Caco-2 (cell line): ENCODE results near the gene SDCCAG8. TPM values are rescaled to one million over a fixed set of nuclear protein-coding genes. Genes with fewer than 3 reads are reported as not detected.
"Not testable (repeated sequence)": the region's sequence is repeated elsewhere in the genome, so short reads cannot be mapped to it uniquely, and the experiment has no call there.

Experiments used
- BruUV-seq: library from RNA; stranded (reverse); fragments of 400-500 nt; replicated peaks from 2 replicates; lab custom pipeline; 2021; lab: Mats Ljungman, UMichigan
- CTCF ChIA-PET: fragments of 300-600 bp; sonication (Branson Sonifier 250); formaldehyde crosslinking; loops from one replicate; lab custom pipeline; 2022; ENCODE audit warnings: antibody characterized with exemption; lab: Charles Lee
- POLR2A ChIA-PET: fragments of 300-600 bp; sonication (Branson Sonifier 250); formaldehyde crosslinking; loops from one replicate; lab custom pipeline; 2022; ENCODE audit warnings: antibody characterized with exemption; lab: Charles Lee
- DNase-seq, 2 experiments: peaks; one replicate each; pipeline versions ENCODE4 v3.0.0 to v3.0.0-alpha.2; 2020 to 2022
- H3K27me3 ChIP-seq: replicated peaks from 2 replicates; pipeline ENCODE4 v1.6.0; 2011; ENCODE audit warnings: low read length; ENCODE audit not compliant: control insufficient read depth, insufficient read depth
- H3K36me3 ChIP-seq: 2 replicates; pipeline ENCODE4 v1.5.1; 2011; ENCODE audit warnings: low read length; ENCODE audit not compliant: control insufficient read depth, insufficient read depth
- H3K4me1 ChIP-seq: fragments of 250-450 bp; sonication (Bioruptor Pico); 2 replicates; pipeline ENCODE4 v1.5.1; 2020; ENCODE audit warnings: mild to moderate bottlenecking
- H3K4me3 ChIP-seq: 2 replicates; pipeline ENCODE4 v1.5.1; 2011; ENCODE audit warnings: low read depth, mild to moderate bottlenecking, control low read depth, low read length
- H3K9me3 ChIP-seq: fragments of 250-450 bp; sonication (Bioruptor Pico); 2 replicates; pipeline ENCODE4 v1.5.1; 2020; ENCODE audit warnings: mild to moderate bottlenecking, moderate library complexity
- H3K27ac Mint-ChIP-seq: one replicate; pipeline ENCODE4 v1.8.0; 2022; ENCODE audit warnings: mixed read lengths; ENCODE audit not compliant: unreplicated experiment
- H3K27me3 Mint-ChIP-seq: one replicate; pipeline ENCODE4 v1.8.0; 2022; ENCODE audit warnings: mixed read lengths; ENCODE audit not compliant: insufficient read depth, unreplicated experiment
- H3K36me3 Mint-ChIP-seq: one replicate; pipeline ENCODE4 v1.8.0; 2022; ENCODE audit warnings: mild to moderate bottlenecking, mixed read lengths; ENCODE audit not compliant: insufficient read depth, unreplicated experiment
- H3K4me1 Mint-ChIP-seq: one replicate; pipeline ENCODE4 v1.8.0; 2022; ENCODE audit warnings: low read depth, mixed read lengths; ENCODE audit not compliant: unreplicated experiment
- H3K4me3 Mint-ChIP-seq: one replicate; pipeline ENCODE4 v1.8.0; 2022; ENCODE audit warnings: mild to moderate bottlenecking, moderate library complexity, mixed read lengths; ENCODE audit not compliant: unreplicated experiment
- H3K9me3 Mint-ChIP-seq: one replicate; pipeline ENCODE4 v1.8.0; 2022; ENCODE audit warnings: mixed read lengths; ENCODE audit not compliant: unreplicated experiment
- intact Hi-C: fragments of 100-400 bp; cut with micrococcal nuclease; formaldehyde crosslinking; loops from one replicate; pipeline ENCODE4 v1.10.0; 2022; ENCODE audit not compliant: unreplicated experiment
- total RNA-seq: library from RNA; stranded (reverse); gene quantifications from 2 replicates; pipeline ENCODE4 v1.2.3, GENCODE V29; 2022
- TF ChIP-seq, protein P1 (sequence below), 2 experiments: fragments of 200-600 bp in 1 of 2; IDR thresholded peaks; 1 replicate in 1 of 2; 2 replicates in 1 of 2; pipeline versions ENCODE4 v1.5.1 to v1.8.0; 2011 to 2022; ENCODE audit warnings: antibody characterized with exemption in 1 of 2, control low read depth in 1 of 2, inconsistent platforms in 1 of 2, low read depth in 1 of 2, low read length in 1 of 2, mild to moderate bottlenecking in 1 of 2, moderate library complexity in 1 of 2; ENCODE audit not compliant: insufficient read depth in 1 of 2, severe bottlenecking in 1 of 2, unreplicated experiment in 1 of 2

The SDCCAG8 gene
- total RNA-seq, 1 experiment from 2014 or later, result 23.0 TPM

DNA sequence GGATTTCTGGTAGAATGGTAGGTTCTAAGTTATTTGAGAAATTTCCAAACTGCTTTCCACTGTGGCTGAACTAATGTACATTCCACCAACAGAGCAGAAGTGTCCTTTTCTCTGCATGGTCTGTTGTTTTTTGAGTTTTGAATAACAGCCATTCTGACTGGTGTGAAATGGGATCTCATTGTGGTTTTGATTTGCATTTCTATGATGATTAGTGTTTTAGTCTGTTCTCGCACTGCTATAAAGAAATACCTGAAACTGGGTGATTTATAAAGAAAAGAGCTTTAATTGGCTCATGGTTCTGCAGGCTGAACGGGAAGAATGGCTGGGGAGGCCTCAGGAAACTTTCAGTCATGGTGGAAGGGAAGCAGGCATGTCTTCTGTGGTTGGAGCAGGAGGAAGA is 80.3 kb downstream of the SDCCAG8 start:
- H3K27me3 ChIP-seq, result no peaks in the 10 kb centered on the region
- H3K36me3 Mint-ChIP-seq, result peaks cover under 1% of the 10 kb centered on the region
- H3K4me1 ChIP-seq, result no peaks in the 10 kb centered on the region
- H3K4me3 ChIP-seq, result no peak overlapping the region
- ChIA-PET CTCF (no interaction called here), POLR2A (no interaction called here)
- H3K4me3 Mint-ChIP-seq, result no peak overlapping the region
- no peaks in the 10 kb centered on the region; the same call in 1 of the 2 replicates for H3K36me3 ChIP-seq
- BruUV-seq, result no TSS peak
- no peak for DNase-seq
- no peaks in the 10 kb centered on the region for H3K9me3 ChIP-seq
- intact Hi-C loops, result no loop called here
- H3K27me3 Mint-ChIP-seq, result no peaks in the 10 kb centered on the region
- peaks cover 4% of the 10 kb centered on the region for H3K4me1 Mint-ChIP-seq
- H3K9me3 Mint-ChIP-seq, result no peaks in the 10 kb centered on the region
- TF ChIP-seq, protein P1, sequence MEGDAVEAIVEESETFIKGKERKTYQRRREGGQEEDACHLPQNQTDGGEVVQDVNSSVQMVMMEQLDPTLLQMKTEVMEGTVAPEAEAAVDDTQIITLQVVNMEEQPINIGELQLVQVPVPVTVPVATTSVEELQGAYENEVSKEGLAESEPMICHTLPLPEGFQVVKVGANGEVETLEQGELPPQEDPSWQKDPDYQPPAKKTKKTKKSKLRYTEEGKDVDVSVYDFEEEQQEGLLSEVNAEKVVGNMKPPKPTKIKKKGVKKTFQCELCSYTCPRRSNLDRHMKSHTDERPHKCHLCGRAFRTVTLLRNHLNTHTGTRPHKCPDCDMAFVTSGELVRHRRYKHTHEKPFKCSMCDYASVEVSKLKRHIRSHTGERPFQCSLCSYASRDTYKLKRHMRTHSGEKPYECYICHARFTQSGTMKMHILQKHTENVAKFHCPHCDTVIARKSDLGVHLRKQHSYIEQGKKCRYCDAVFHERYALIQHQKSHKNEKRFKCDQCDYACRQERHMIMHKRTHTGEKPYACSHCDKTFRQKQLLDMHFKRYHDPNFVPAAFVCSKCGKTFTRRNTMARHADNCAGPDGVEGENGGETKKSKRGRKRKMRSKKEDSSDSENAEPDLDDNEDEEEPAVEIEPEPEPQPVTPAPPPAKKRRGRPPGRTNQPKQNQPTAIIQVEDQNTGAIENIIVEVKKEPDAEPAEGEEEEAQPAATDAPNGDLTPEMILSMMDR (IDR thresholded peaks at IDR 0.05; ENCODE audit: insufficient read depth in 1 of 2, low read depth in 1 of 2, low read length in 1 of 2, severe bottlenecking in 1 of 2, unreplicated experiment in 1 of 2), result no peak
- H3K27ac Mint-ChIP-seq, result no peak overlapping the region

DNA sequence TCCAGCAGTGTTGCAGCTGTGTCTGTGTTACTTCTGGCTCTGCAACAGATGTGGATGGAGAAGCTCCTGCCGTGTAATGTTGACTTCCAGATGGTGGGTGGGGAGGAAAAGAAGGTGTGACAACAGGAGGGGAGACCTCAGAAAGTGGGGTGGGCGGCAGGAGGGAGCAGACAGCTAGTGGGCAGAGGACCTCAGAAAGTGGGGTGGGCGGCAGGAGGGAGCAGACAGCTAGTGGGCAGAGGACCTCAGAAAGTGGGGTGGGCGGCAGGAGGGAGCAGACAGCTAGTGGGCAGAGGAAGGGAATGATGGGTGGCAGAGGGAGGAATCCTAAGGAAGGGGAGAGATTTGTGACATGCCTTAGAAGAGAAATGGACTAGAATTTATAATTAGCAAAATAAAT is 83.0 kb downstream of the SDCCAG8 start:
- H3K9me3 ChIP-seq, intact Hi-C loops, H3K27ac Mint-ChIP-seq, H3K27me3 ChIP-seq, H3K4me3 ChIP-seq, H3K27me3 Mint-ChIP-seq, H3K4me3 Mint-ChIP-seq, H3K9me3 Mint-ChIP-seq, H3K36me3 Mint-ChIP-seq, BruUV-seq, H3K4me1 ChIP-seq, H3K4me1 Mint-ChIP-seq, DNase-seq, CTCF ChIA-PET, POLR2A ChIA-PET, H3K36me3 ChIP-seq: not testable (repeated sequence)

DNA sequence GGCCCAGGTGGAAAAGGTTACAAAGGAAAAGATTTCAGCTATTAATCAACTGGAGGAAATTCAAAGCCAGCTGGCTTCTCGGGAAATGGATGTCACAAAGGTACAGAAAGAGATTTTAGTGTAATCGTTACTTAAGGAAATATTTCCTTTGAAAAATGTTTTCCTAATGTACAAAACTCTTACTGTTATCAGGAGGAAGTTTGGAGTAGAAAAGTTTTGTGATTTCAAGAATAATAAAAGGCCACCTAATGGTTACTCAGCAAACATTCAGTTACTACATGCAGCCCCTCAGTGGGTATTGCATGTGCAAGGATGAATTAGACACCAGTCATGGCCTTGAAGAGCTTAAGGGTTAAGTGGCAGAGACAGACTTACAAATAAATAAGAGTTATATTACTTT is 85.2 kb downstream of the SDCCAG8 start:
- H3K27me3 ChIP-seq, result no peaks in the 10 kb centered on the region
- H3K36me3 ChIP-seq, result no peaks in the 10 kb centered on the region
- H3K4me3 ChIP-seq, result no peak overlapping the region
- no TSS peak for BruUV-seq
- CTCF ChIA-PET, result no interaction called here
- H3K9me3 ChIP-seq, result no peaks in the 10 kb centered on the region
- Mint-ChIP-seq H3K27me3 (no peaks in the 10 kb centered on the region), H3K4me1 (peaks cover 12% of the 10 kb centered on the region), H3K4me3 (no peak overlapping the region), H3K9me3 (no peaks in the 10 kb centered on the region), H3K27ac (no peak overlapping the region), H3K36me3 (no peaks in the 10 kb centered on the region)
- POLR2A ChIA-PET, result no interaction called here
- no peaks in the 10 kb centered on the region for H3K4me1 ChIP-seq
- no peak for DNase-seq
- intact Hi-C loops, result no loop called here
- TF ChIP-seq, protein P1 (IDR thresholded peaks at IDR 0.05; ENCODE audit: insufficient read depth in 1 of 2, low read depth in 1 of 2, low read length in 1 of 2, severe bottlenecking in 1 of 2, unreplicated experiment in 1 of 2), result no peak
